ENCODE results near the gene PROX1.

DNA sequence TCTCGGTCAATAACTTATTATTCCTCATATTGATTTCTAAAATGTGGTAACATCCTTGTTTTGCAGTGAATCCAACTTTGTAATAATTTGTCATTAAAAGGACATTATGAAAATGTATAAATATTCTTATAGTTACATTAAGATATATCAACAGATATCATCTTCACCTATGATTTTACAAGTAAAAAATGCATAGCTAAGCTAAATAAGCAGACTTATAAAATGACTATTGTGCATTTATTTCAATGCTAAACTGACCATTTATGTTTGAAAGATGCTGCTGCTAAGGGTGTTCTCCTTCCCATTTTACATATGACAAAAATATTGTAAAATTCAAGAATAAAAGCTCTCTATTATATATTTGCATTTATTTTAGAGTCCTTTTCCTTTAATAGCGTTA, 7.8 kb downstream of the PROX1 start:
- TF ChIP-seq, protein P1, sequence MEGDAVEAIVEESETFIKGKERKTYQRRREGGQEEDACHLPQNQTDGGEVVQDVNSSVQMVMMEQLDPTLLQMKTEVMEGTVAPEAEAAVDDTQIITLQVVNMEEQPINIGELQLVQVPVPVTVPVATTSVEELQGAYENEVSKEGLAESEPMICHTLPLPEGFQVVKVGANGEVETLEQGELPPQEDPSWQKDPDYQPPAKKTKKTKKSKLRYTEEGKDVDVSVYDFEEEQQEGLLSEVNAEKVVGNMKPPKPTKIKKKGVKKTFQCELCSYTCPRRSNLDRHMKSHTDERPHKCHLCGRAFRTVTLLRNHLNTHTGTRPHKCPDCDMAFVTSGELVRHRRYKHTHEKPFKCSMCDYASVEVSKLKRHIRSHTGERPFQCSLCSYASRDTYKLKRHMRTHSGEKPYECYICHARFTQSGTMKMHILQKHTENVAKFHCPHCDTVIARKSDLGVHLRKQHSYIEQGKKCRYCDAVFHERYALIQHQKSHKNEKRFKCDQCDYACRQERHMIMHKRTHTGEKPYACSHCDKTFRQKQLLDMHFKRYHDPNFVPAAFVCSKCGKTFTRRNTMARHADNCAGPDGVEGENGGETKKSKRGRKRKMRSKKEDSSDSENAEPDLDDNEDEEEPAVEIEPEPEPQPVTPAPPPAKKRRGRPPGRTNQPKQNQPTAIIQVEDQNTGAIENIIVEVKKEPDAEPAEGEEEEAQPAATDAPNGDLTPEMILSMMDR (IDR thresholded peaks at IDR 0.05), result no peak
- no peak for TF ChIP-seq POLR2A (IDR thresholded peaks at IDR 0.05)
